ENCODE results near the gene MAP2K7.

MAP2K7 gene

GRCh38 chr19:7932930-7933300 is 29.2 kb downstream of the MAP2K7 start:
- ChIA-PET CTCF (no interaction called here), POLR2A (no interaction called here)

DNA sequence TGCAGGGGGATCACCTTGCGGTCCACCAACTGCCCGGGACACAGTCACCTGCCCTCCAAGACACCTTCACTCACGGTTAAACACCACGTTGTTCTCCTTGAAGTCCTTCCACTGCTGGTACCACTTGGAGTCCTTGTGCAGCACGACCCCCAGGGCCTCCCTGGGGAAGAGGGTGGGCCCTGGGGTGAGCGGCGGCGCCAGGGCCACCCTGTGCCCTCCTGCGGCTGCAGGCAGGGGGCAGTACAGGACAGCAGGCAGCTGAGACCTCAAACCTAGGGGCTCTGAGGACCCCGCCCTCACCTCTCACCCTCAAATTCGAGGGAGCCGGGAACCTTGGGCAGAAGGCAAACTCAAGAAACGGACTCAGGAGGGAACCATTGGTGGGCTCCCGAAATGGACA is 29.7 kb downstream of the MAP2K7 start:
- CTCF ChIA-PET = no interaction called here
- POLR2A ChIA-PET = no interaction called here
- H3K9me3 ChIP-seq (ENCODE audit: control extremely low read depth in 1 of 5, control insufficient read depth in 4 of 5, insufficient read depth in 2 of 5, low read depth in 1 of 5, low read length in 4 of 5) = no peaks in the 10 kb centered on the region
- WGBS (ENCODE audit: insufficient coverage) = 94% methylated on average over 13 of the region's 14 CpGs
- H3K4me3 ChIP-seq (ENCODE audit: control insufficient read depth in 1 of 7, extremely low read depth in 1 of 7, insufficient read depth in 4 of 7, low read depth in 2 of 7, low read length in 6 of 7) = no peak overlapping the region
- H3K27me3 ChIP-seq (replicated peaks in 2 of 5; ENCODE audit: control insufficient read depth in 4 of 5, insufficient read depth in 5 of 5, low read length in 4 of 5) = no peaks in the 10 kb centered on the region
- peaks cover 15 to 72% (median 55%) of the 10 kb centered on the region in 4 experiments for H3K36me3 ChIP-seq (ENCODE audit: control insufficient read depth in 4 of 4, insufficient read depth in 4 of 4, low read length in 3 of 4)
- H3K4me1 ChIP-seq (ENCODE audit: control extremely low read depth in 1 of 4, control insufficient read depth in 4 of 4, insufficient read depth in 4 of 4, low read length in 3 of 4) = peaks cover 0 to 13% (median 6%) of the 10 kb centered on the region in 4 experiments
- no peak for DNase-seq
- no peak overlapping the region for H3K27ac ChIP-seq (ENCODE audit: insufficient read depth in 1 of 2, low read depth in 1 of 2, low read length in 2 of 2, poor library complexity in 1 of 2, severe bottlenecking in 2 of 2)

More at GRCh38 chr19:7932930-7933300, 29.2 kb downstream of the MAP2K7 start:
- no peak for DNase-seq
- Histone ChIP-seq H3K27ac (ENCODE audit: insufficient read depth in 1 of 2, low read depth in 1 of 2, low read length in 2 of 2, poor library complexity in 1 of 2, severe bottlenecking in 2 of 2) (no peak overlapping the region), H3K27me3 (replicated peaks in 2 of 5; ENCODE audit: control insufficient read depth in 4 of 5, insufficient read depth in 5 of 5, low read length in 4 of 5) (no peaks in the 10 kb centered on the region), H3K9me3 (ENCODE audit: control extremely low read depth in 1 of 5, control insufficient read depth in 4 of 5, insufficient read depth in 2 of 5, low read depth in 1 of 5, low read length in 4 of 5) (no peaks in the 10 kb centered on the region), H3K36me3 (ENCODE audit: control insufficient read depth in 4 of 4, insufficient read depth in 4 of 4, low read length in 3 of 4) (peaks cover 15 to 72% (median 53%) of the 10 kb centered on the region in 4 experiments), H3K4me3 (ENCODE audit: control insufficient read depth in 1 of 7, extremely low read depth in 1 of 7, insufficient read depth in 4 of 7, low read depth in 2 of 7, low read length in 6 of 7) (no peak overlapping the region), H3K4me1 (ENCODE audit: control extremely low read depth in 1 of 4, control insufficient read depth in 4 of 4, insufficient read depth in 4 of 4, low read length in 3 of 4) (peaks cover 0 to 13% (median 6%) of the 10 kb centered on the region in 4 experiments)
- 95% methylated on average over 10 of the region's 10 CpGs for WGBS (ENCODE audit: insufficient coverage)

GRCh38 chr19:7933828-7934725 is 30.4 kb downstream of the MAP2K7 start:
- Histone ChIP-seq H3K36me3 (ENCODE audit: control insufficient read depth in 4 of 4, insufficient read depth in 4 of 4, low read length in 3 of 4) (peaks cover 17 to 75% (median 59%) of the 10 kb centered on the region in 4 experiments), H3K27ac (ENCODE audit: insufficient read depth in 1 of 2, low read depth in 1 of 2, low read length in 2 of 2, poor library complexity in 1 of 2, severe bottlenecking in 2 of 2) (no peak overlapping the region), H3K9me3 (ENCODE audit: control extremely low read depth in 1 of 5, control insufficient read depth in 4 of 5, insufficient read depth in 2 of 5, low read depth in 1 of 5, low read length in 4 of 5) (no peaks in the 10 kb centered on the region), H3K27me3 (replicated peaks in 2 of 5; ENCODE audit: control insufficient read depth in 4 of 5, insufficient read depth in 5 of 5, low read length in 4 of 5) (no peaks in the 10 kb centered on the region), H3K4me3 (ENCODE audit: control insufficient read depth in 1 of 7, extremely low read depth in 1 of 7, insufficient read depth in 4 of 7, low read depth in 2 of 7, low read length in 6 of 7) (no peak overlapping the region), H3K4me1 (ENCODE audit: control extremely low read depth in 1 of 4, control insufficient read depth in 4 of 4, insufficient read depth in 4 of 4, low read length in 3 of 4) (peaks cover 0 to 10% (median 5%) of the 10 kb centered on the region in 4 experiments)
- no peak for DNase-seq
- ChIA-PET CTCF (no interaction called here), POLR2A (interaction anchor here (0.6 kb wide), 1 partner anchor 14 kb away, joined by 3 read pairs; no protein-coding TSS in a partner anchor)
- 97% methylated on average over 45 of the region's 55 CpGs for WGBS (ENCODE audit: insufficient coverage)

GRCh38 chr19:7934766-7935165 is 31.1 kb downstream of the MAP2K7 start:
- POLR2A ChIA-PET = interaction anchor here (0.6 kb wide), 1 partner anchor 14 kb away, joined by 3 read pairs; no protein-coding TSS in a partner anchor
- Histone ChIP-seq H3K4me3 (ENCODE audit: control insufficient read depth in 1 of 7, extremely low read depth in 1 of 7, insufficient read depth in 4 of 7, low read depth in 2 of 7, low read length in 6 of 7) (no peak overlapping the region), H3K36me3 (ENCODE audit: control insufficient read depth in 4 of 4, insufficient read depth in 4 of 4, low read length in 3 of 4) (peaks cover 17 to 78% (median 61%) of the 10 kb centered on the region in 4 experiments), H3K27ac (ENCODE audit: insufficient read depth in 1 of 2, low read depth in 1 of 2, low read length in 2 of 2, poor library complexity in 1 of 2, severe bottlenecking in 2 of 2) (no peak overlapping the region), H3K9me3 (ENCODE audit: control extremely low read depth in 1 of 5, control insufficient read depth in 4 of 5, insufficient read depth in 2 of 5, low read depth in 1 of 5, low read length in 4 of 5) (no peaks in the 10 kb centered on the region), H3K4me1 (ENCODE audit: control extremely low read depth in 1 of 4, control insufficient read depth in 4 of 4, insufficient read depth in 4 of 4, low read length in 3 of 4) (peaks cover 0 to 3% (median 0%) of the 10 kb centered on the region in 4 experiments), H3K27me3 (replicated peaks in 2 of 5; ENCODE audit: control insufficient read depth in 4 of 5, insufficient read depth in 5 of 5, low read length in 4 of 5) (no peaks in the 10 kb centered on the region)
- DNase-seq = no peak
- CTCF ChIA-PET = interaction anchor here (0.7 kb wide), 1 partner anchor 9 kb away, joined by 3 read pairs; the partner anchor contains the start of gene TIMM44
- WGBS (ENCODE audit: insufficient coverage) = 97% methylated on average over 21 of the region's 21 CpGs

DNA sequence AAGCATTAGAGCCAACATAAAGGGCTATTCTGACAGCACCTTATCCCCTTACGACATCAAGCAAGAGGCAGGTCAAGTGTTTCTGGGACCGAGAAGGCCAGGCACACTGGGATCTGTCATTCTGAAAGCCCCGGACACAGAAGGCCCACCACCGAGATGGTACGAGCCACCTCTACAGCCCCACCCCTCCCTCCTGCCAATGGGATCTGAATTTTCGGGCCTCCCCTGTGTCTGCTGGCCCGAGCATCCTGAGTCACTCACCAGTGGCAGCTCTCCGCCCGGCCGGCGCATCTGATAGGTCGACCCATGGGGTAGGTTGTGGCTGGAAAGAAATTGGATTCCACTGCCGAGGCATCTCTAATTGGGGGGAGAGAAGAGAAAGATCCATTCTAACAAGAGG is 37.2 kb downstream of the MAP2K7 start:
- POLR2A ChIA-PET = no interaction called here
- CTCF ChIA-PET = interaction anchor here (1.0 to 3.2 kb wide), 4 partner anchors 10 to 88 kb away, joined by 3 to 20 read pairs (median 4); no protein-coding TSS in a partner anchor

GRCh38 chr19:7941895-7942596 is 38.4 kb downstream of the MAP2K7 start:
- Histone ChIP-seq H3K27me3 (replicated peaks in 2 of 5; ENCODE audit: control insufficient read depth in 4 of 5, insufficient read depth in 5 of 5, low read length in 4 of 5) (no peaks in the 10 kb centered on the region), H3K9me3 (ENCODE audit: control extremely low read depth in 1 of 5, control insufficient read depth in 4 of 5, insufficient read depth in 2 of 5, low read depth in 1 of 5, low read length in 4 of 5) (no peaks in the 10 kb centered on the region), H3K27ac (ENCODE audit: insufficient read depth in 1 of 2, low read depth in 1 of 2, low read length in 2 of 2, poor library complexity in 1 of 2, severe bottlenecking in 2 of 2) (peak overlapping the region in 1 of 2 experiments; percentile 98), H3K36me3 (ENCODE audit: control insufficient read depth in 4 of 4, insufficient read depth in 4 of 4, low read length in 3 of 4) (peaks cover 9 to 39% (median 26%) of the 10 kb centered on the region in 4 experiments), H3K4me3 (ENCODE audit: control insufficient read depth in 1 of 7, extremely low read depth in 1 of 7, insufficient read depth in 4 of 7, low read depth in 2 of 7, low read length in 6 of 7) (peak overlapping the region in 3 of 7 experiments; percentile 32 to 96 (median 88)), H3K4me1 (ENCODE audit: control extremely low read depth in 1 of 4, control insufficient read depth in 4 of 4, insufficient read depth in 4 of 4, low read length in 3 of 4) (peaks cover 4 to 24% (median 18%) of the 10 kb centered on the region in 4 experiments)
- ChIA-PET CTCF (interaction anchor here (0.7 to 4.3 kb wide), 5 partner anchors 9 to 261 kb away, joined by 3 to 24 read pairs (median 3); partner anchors contain the start of genes ELAVL1 and TRAPPC5), POLR2A (interaction anchor here (0.6 kb wide), 1 partner anchor 172 kb away, joined by 3 read pairs; no protein-coding TSS in a partner anchor)
- no peak for DNase-seq
- 96% methylated on average over 18 of the region's 19 CpGs for WGBS (ENCODE audit: insufficient coverage)

More for the DNA sequence above, 37.2 kb downstream of the MAP2K7 start:
- 95% methylated on average over 5 of the region's 13 CpGs for WGBS (ENCODE audit: insufficient coverage)
- H3K9me3 ChIP-seq (ENCODE audit: control extremely low read depth in 1 of 5, control insufficient read depth in 4 of 5, insufficient read depth in 2 of 5, low read depth in 1 of 5, low read length in 4 of 5) = no peaks in the 10 kb centered on the region
- no peak overlapping the region for H3K4me3 ChIP-seq (ENCODE audit: control insufficient read depth in 1 of 7, extremely low read depth in 1 of 7, insufficient read depth in 4 of 7, low read depth in 2 of 7, low read length in 6 of 7)
- DNase-seq = no peak
- H3K4me1 ChIP-seq (ENCODE audit: control extremely low read depth in 1 of 4, control insufficient read depth in 4 of 4, insufficient read depth in 4 of 4, low read length in 3 of 4) = peaks cover 4 to 24% (median 18%) of the 10 kb centered on the region in 4 experiments
- no peaks in the 10 kb centered on the region for H3K27me3 ChIP-seq (replicated peaks in 2 of 5; ENCODE audit: control insufficient read depth in 4 of 5, insufficient read depth in 5 of 5, low read length in 4 of 5)
- peaks cover 12 to 46% (median 31%) of the 10 kb centered on the region in 4 experiments for H3K36me3 ChIP-seq (ENCODE audit: control insufficient read depth in 4 of 4, insufficient read depth in 4 of 4, low read length in 3 of 4)
- no peak overlapping the region for H3K27ac ChIP-seq (ENCODE audit: insufficient read depth in 1 of 2, low read depth in 1 of 2, low read length in 2 of 2, poor library complexity in 1 of 2, severe bottlenecking in 2 of 2)
